Measurements from ENCODE around the gene UMODL1. TPM values are rescaled to one million over a fixed set of nuclear protein-coding genes. Genes with fewer than 3 reads are reported as not detected.

Gene UMODL1
- polyA plus RNA-seq, 3 donors, result not detected

DNA sequence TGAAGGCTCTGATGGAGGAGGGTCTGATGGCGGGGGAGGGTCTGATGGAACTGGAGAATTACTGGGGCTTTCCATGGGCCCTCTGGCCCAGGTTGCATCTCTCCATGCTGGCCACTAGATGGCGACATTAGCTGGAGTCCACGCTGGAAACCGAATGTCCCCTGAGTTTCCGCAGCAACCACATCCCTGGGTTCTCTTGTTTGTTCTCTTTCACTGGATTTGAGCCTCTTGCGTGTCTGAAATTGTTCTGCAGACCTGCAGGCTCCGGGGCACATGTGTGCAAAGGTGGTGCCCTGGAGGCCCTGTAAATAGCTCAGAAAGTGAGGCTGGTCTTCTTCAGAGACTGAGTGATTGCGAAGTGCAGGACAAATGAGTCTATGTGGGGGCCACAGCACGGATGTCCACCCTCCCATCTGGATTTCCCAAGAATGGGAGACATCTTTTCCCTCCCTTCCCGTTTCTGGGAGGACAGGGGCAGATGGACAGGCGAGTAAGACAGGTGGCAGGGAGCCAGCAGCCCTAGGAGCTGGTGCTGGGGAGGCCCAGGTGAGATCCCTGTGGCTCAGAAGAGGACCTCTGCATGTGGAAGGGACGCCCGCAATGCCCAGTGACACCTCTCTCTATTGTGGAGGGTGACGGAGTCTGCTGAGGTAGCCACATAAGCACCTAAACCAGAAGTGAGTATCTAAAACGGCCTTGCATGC is 74.6 kb downstream of the UMODL1 start:
- no peaks in the 10 kb centered on the region for H3K9me3 ChIP-seq (replicated peaks in 1 of 2; ENCODE audit: control insufficient read depth in 1 of 2, insufficient read depth in 1 of 2, low read length in 2 of 2)
- DNase-seq, result peak; percentile 60 to 76 (median 64)
- no peaks in the 10 kb centered on the region for H3K79me2 ChIP-seq (ENCODE audit: insufficient read depth, low read length)
- no peaks in the 10 kb centered on the region for H3K36me3 Mint-ChIP-seq
- intact Hi-C loops (cut with micrococcal nuclease), result loop anchor here (5.0 to 10.0 kb wide), 5 partner anchors 112 to 672 kb away; no protein-coding TSS in a partner anchor
- H3K9me3 Mint-ChIP-seq, result no peaks in the 10 kb centered on the region
- H3K4me3 Mint-ChIP-seq, result no peak overlapping the region
- H2AFZ ChIP-seq (ENCODE audit: insufficient read depth, low read depth, low read length, poor library complexity, severe bottlenecking), result no peak overlapping the region
- no peaks in the 10 kb centered on the region for H3K36me3 ChIP-seq (replicated peaks in 1 of 2; ENCODE audit: control insufficient read depth in 1 of 2, insufficient read depth in 2 of 2, low read length in 2 of 2)
- H3K27ac Mint-ChIP-seq, result no peak overlapping the region
- H3K4me1 ChIP-seq (ENCODE audit: control insufficient read depth in 1 of 2, insufficient read depth in 2 of 2, low read length in 2 of 2), result peaks cover 30% of the 10 kb centered on the region in 2 donors
- no peaks in the 10 kb centered on the region for H3K27me3 ChIP-seq (ENCODE audit: control insufficient read depth in 2 of 2, insufficient read depth in 2 of 2, low read length in 2 of 2)
- no peak overlapping the region for H3K4me3 ChIP-seq (replicated peaks in 1 of 3; ENCODE audit: low read depth in 2 of 3, low read length in 3 of 3)
- WGBS (ENCODE audit: insufficient coverage), result 42% methylated on average over 10 of the region's 15 CpGs
- peaks cover 3 to 11% (median 7%) of the 10 kb centered on the region in 3 donors for H3K27me3 Mint-ChIP-seq (ENCODE audit: low read depth in 3 of 3)
- no peak overlapping the region for H3K9ac ChIP-seq (ENCODE audit: insufficient read depth, low read length, poor library complexity, severe bottlenecking)
- H4K20me1 ChIP-seq (ENCODE audit: insufficient read depth, low read length), result no peaks in the 10 kb centered on the region
- H3K4me1 Mint-ChIP-seq, result peaks cover 34% of the 10 kb centered on the region
- no peak overlapping the region for H3K4me2 ChIP-seq (replicated peaks; ENCODE audit: extremely low read depth, low read length, poor library complexity, severe bottlenecking)
- no peak overlapping the region for H3K27ac ChIP-seq (ENCODE audit: low read depth in 1 of 2, low read length in 2 of 2)
- TF ChIP-seq, protein P1, sequence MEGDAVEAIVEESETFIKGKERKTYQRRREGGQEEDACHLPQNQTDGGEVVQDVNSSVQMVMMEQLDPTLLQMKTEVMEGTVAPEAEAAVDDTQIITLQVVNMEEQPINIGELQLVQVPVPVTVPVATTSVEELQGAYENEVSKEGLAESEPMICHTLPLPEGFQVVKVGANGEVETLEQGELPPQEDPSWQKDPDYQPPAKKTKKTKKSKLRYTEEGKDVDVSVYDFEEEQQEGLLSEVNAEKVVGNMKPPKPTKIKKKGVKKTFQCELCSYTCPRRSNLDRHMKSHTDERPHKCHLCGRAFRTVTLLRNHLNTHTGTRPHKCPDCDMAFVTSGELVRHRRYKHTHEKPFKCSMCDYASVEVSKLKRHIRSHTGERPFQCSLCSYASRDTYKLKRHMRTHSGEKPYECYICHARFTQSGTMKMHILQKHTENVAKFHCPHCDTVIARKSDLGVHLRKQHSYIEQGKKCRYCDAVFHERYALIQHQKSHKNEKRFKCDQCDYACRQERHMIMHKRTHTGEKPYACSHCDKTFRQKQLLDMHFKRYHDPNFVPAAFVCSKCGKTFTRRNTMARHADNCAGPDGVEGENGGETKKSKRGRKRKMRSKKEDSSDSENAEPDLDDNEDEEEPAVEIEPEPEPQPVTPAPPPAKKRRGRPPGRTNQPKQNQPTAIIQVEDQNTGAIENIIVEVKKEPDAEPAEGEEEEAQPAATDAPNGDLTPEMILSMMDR (IDR thresholded peaks at IDR 0.05), result peak; percentile 90

DNA sequence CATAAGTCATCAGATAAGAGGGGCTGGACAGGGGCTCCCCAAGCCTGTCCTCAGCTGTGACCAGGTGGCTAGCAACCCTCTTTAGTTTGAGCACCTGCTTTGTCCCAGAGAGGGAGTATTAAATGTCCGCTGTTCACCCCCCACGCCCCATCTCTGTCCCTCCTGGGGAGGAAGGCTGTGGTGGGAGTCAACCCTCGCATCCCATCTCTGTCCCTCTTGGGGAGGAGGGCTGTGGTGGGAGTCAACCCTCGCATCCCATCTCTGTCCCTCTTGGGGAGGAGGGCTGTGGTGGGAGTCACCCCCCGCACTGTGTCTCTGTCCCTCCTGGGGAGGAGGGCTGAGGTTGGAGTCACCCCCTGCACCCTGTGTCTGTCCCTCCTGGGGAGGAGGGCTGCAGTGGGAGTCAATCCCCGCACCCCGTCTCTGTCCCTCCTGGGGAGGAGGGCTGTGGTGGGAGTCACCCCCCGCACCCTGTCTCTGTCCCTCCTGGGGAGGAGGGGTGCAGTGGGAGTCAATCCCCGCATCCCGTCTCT is 75.2 kb downstream of the UMODL1 start:
- Mint-ChIP-seq H3K4me1 (peaks cover 27% of the 10 kb centered on the region), H3K4me3 (no peak overlapping the region), H3K36me3 (no peaks in the 10 kb centered on the region), H3K27me3 (ENCODE audit: low read depth in 3 of 3) (peaks cover 3 to 11% (median 8%) of the 10 kb centered on the region in 3 donors), H3K9me3 (no peaks in the 10 kb centered on the region), H3K27ac (no peak overlapping the region)
- Histone ChIP-seq H3K27ac (ENCODE audit: low read depth in 1 of 2, low read length in 2 of 2) (no peak overlapping the region), H3K27me3 (ENCODE audit: control insufficient read depth in 2 of 2, insufficient read depth in 2 of 2, low read length in 2 of 2) (no peaks in the 10 kb centered on the region), H2AFZ (ENCODE audit: insufficient read depth, low read depth, low read length, poor library complexity, severe bottlenecking) (no peak overlapping the region), H3K9ac (ENCODE audit: insufficient read depth, low read length, poor library complexity, severe bottlenecking) (no peak overlapping the region), H3K4me2 (replicated peaks; ENCODE audit: extremely low read depth, low read length, poor library complexity, severe bottlenecking) (no peak overlapping the region), H3K36me3 (replicated peaks in 1 of 2; ENCODE audit: control insufficient read depth in 1 of 2, insufficient read depth in 2 of 2, low read length in 2 of 2) (no peaks in the 10 kb centered on the region), H3K9me3 (replicated peaks in 1 of 2; ENCODE audit: control insufficient read depth in 1 of 2, insufficient read depth in 1 of 2, low read length in 2 of 2) (no peaks in the 10 kb centered on the region), H3K4me1 (ENCODE audit: control insufficient read depth in 1 of 2, insufficient read depth in 2 of 2, low read length in 2 of 2) (peaks cover 24% of the 10 kb centered on the region in 2 donors), H4K20me1 (ENCODE audit: insufficient read depth, low read length) (no peaks in the 10 kb centered on the region), H3K4me3 (replicated peaks in 1 of 3; ENCODE audit: low read depth in 2 of 3, low read length in 3 of 3) (no peak overlapping the region), H3K79me2 (ENCODE audit: insufficient read depth, low read length) (no peaks in the 10 kb centered on the region)
- DNase-seq, result no peak
- intact Hi-C loops (cut with micrococcal nuclease), result loop anchor here (5.0 to 10.0 kb wide), 5 partner anchors 111 to 671 kb away; no protein-coding TSS in a partner anchor
- TF ChIP-seq, protein P1 (IDR thresholded peaks at IDR 0.05), result no peak
- no CpG with 5 or more reads among the region's 10 CpGs for WGBS (ENCODE audit: insufficient coverage)
